KMS-11 (cell line): Measurements from ENCODE around the gene SIN3B.

ENCODE experiments used
- H2AFZ ChIP-seq: fragments of 200-600 bp; sonication (generic); 2 replicates; pipeline ENCODE4 v1.6.1; 2016; ENCODE audit warnings: antibody characterized with exemption, mixed run types, low read depth
- H3K27ac ChIP-seq: fragments of 200-600 bp; sonication (generic); 2 replicates; pipeline ENCODE4 v1.6.1; 2016; ENCODE audit warnings: mild to moderate bottlenecking, mixed run types
- H3K27me3 ChIP-seq: fragments of 200-600 bp; sonication (generic); 2 replicates; pipeline ENCODE4 v1.6.1; 2017; ENCODE audit warnings: mild to moderate bottlenecking, low read depth, mixed run types, moderate library complexity; ENCODE audit not compliant: insufficient read depth
- H3K36me3 ChIP-seq: fragments of 200-600 bp; sonication (generic); 2 replicates; pipeline ENCODE4 v1.6.1; 2017; ENCODE audit warnings: mild to moderate bottlenecking, mixed run types; ENCODE audit not compliant: insufficient read depth
- H3K4me1 ChIP-seq: fragments of 200-600 bp; sonication (generic); 2 replicates; pipeline ENCODE4 v1.6.1; 2016; ENCODE audit warnings: mild to moderate bottlenecking, low read depth, mixed run types; ENCODE audit not compliant: poor library complexity, severe bottlenecking
- H3K4me2 ChIP-seq: fragments of 200-600 bp; sonication (generic); 2 replicates; pipeline ENCODE4 v1.7.0; 2016; ENCODE audit warnings: mild to moderate bottlenecking, mixed run types
- H3K4me3 ChIP-seq: fragments of 200-600 bp; sonication (generic); IDR thresholded peaks from 2 replicates; pipeline ENCODE4 v1.6.1; 2017; ENCODE audit warnings: low read depth, low read length, mixed read lengths; ENCODE audit not compliant: insufficient read depth
- H3K79me2 ChIP-seq: fragments of 200-600 bp; sonication (generic); 2 replicates; pipeline ENCODE4 v1.6.1; 2016; ENCODE audit warnings: low read depth, mixed run types; ENCODE audit not compliant: insufficient read depth
- H3K9ac ChIP-seq: fragments of 200-600 bp; sonication (generic); 2 replicates; pipeline ENCODE4 v1.6.1; 2016; ENCODE audit warnings: mild to moderate bottlenecking, mixed run types
- H4K20me1 ChIP-seq: fragments of 200-600 bp; sonication (generic); 2 replicates; pipeline ENCODE4 v1.6.1; 2016; ENCODE audit warnings: mild to moderate bottlenecking, mixed run types; ENCODE audit not compliant: insufficient read depth
- CTCF ChIP-seq: fragments of 200-600 bp; sonication (generic); conservative IDR thresholded peaks from 2 replicates; pipeline ENCODE4 v1.6.1; 2017; ENCODE audit warnings: low read depth, mild to moderate bottlenecking, antibody characterized with exemption, low read length, moderate library complexity, mixed read lengths

Gene SIN3B

GRCh38 chr19:16853066-16853465 lies 23.9 kb downstream of the SIN3B start:
- H4K20me1 ChIP-seq = no peaks in the 10 kb centered on the region
- no peak overlapping the region for H3K4me3 ChIP-seq
- H3K4me2 ChIP-seq = no peak overlapping the region
- H3K27me3 ChIP-seq = no peaks in the 10 kb centered on the region
- H3K9ac ChIP-seq = no peak overlapping the region
- no peaks in the 10 kb centered on the region for H3K4me1 ChIP-seq
- H3K36me3 ChIP-seq = no peaks in the 10 kb centered on the region; the same call in 1 of the 2 replicates
- TF ChIP-seq CTCF = no peak
- no peaks in the 10 kb centered on the region for H3K79me2 ChIP-seq
- H3K27ac ChIP-seq = no peak overlapping the region
- H2AFZ ChIP-seq = no peak overlapping the region

GRCh38 chr19:16856091-16856490 lies 26.9 kb downstream of the SIN3B start:
- no peaks in the 10 kb centered on the region for H3K4me1 ChIP-seq
- H4K20me1 ChIP-seq = no peaks in the 10 kb centered on the region
- no peak overlapping the region for H3K4me3 ChIP-seq
- H3K27me3 ChIP-seq = no peaks in the 10 kb centered on the region
- no peak overlapping the region for H2AFZ ChIP-seq
- TF ChIP-seq CTCF = no peak
- no peaks in the 10 kb centered on the region for H3K79me2 ChIP-seq
- H3K36me3 ChIP-seq = no peaks in the 10 kb centered on the region; the same call in 1 of the 2 replicates
- no peak overlapping the region for H3K9ac ChIP-seq
- H3K27ac ChIP-seq = no peak overlapping the region
- H3K4me2 ChIP-seq = no peak overlapping the region

GRCh38 chr19:16859626-16860025 lies 30.4 kb downstream of the SIN3B start:
- TF ChIP-seq CTCF = no peak

GRCh38 chr19:16860118-16860517 lies 30.9 kb downstream of the SIN3B start:
- H3K9ac ChIP-seq = no peak overlapping the region
- H3K4me2 ChIP-seq = no peak overlapping the region
- no peak overlapping the region for H2AFZ ChIP-seq
- no peak for TF ChIP-seq CTCF
- H3K27ac ChIP-seq = no peak overlapping the region
- no peaks in the 10 kb centered on the region for H3K79me2 ChIP-seq
- H3K4me3 ChIP-seq = no peak overlapping the region
- no peaks in the 10 kb centered on the region for H3K4me1 ChIP-seq
- no peaks in the 10 kb centered on the region for H4K20me1 ChIP-seq
- no peaks in the 10 kb centered on the region for H3K36me3 ChIP-seq
- no peaks in the 10 kb centered on the region for H3K27me3 ChIP-seq

More at GRCh38 chr19:16859626-16860025, 30.4 kb downstream of the SIN3B start:
- Histone ChIP-seq H3K4me1 (no peaks in the 10 kb centered on the region), H3K4me3 (no peak overlapping the region), H3K4me2 (no peak overlapping the region), H3K9ac (no peak overlapping the region), H3K27ac (no peak overlapping the region), H3K79me2 (no peaks in the 10 kb centered on the region), H2AFZ (no peak overlapping the region), H3K36me3 (no peaks in the 10 kb centered on the region), H3K27me3 (no peaks in the 10 kb centered on the region), H4K20me1 (no peaks in the 10 kb centered on the region)
